Kidney epithelial cell (primary cell): ENCODE measurements around the gene ELAVL1. TPM values are rescaled to one million over a fixed set of nuclear protein-coding genes. Genes with fewer than 3 reads are reported as not detected.

Experiments
- DNase-seq: peaks from one replicate; pipeline ENCODE4 v3.0.0-alpha.2; 2010; ENCODE audit warnings: low read depth
- H3K27me3 ChIP-seq: 2 replicates; pipeline ENCODE4 v1.6.0; 2011; ENCODE audit warnings: low read length; ENCODE audit not compliant: control insufficient read depth, insufficient read depth
- H3K36me3 ChIP-seq: 2 replicates; pipeline ENCODE4 v1.5.1; 2011; ENCODE audit warnings: low read length; ENCODE audit not compliant: control insufficient read depth, insufficient read depth
- H3K4me3 ChIP-seq: 2 replicates; pipeline ENCODE4 v1.5.1; 2011; ENCODE audit warnings: low read depth, mild to moderate bottlenecking, control low read depth, low read length
- CTCF ChIP-seq: IDR thresholded peaks from 2 replicates; pipeline ENCODE4 v1.5.1; 2011; ENCODE audit warnings: mild to moderate bottlenecking, moderate library complexity, low read length, control low read depth, inconsistent platforms; ENCODE audit not compliant: insufficient read depth, poor library complexity, severe bottlenecking
- total RNA-seq: library from RNA; depleted of rRNA; stranded (reverse); fragments of >200 nt; gene quantifications from 2 replicates; pipeline ENCODE4 v1.2.3, GENCODE V29; 2015

The ELAVL1 gene
- total RNA-seq, 1 donor from 2014 or later: 65.9 TPM

DNA sequence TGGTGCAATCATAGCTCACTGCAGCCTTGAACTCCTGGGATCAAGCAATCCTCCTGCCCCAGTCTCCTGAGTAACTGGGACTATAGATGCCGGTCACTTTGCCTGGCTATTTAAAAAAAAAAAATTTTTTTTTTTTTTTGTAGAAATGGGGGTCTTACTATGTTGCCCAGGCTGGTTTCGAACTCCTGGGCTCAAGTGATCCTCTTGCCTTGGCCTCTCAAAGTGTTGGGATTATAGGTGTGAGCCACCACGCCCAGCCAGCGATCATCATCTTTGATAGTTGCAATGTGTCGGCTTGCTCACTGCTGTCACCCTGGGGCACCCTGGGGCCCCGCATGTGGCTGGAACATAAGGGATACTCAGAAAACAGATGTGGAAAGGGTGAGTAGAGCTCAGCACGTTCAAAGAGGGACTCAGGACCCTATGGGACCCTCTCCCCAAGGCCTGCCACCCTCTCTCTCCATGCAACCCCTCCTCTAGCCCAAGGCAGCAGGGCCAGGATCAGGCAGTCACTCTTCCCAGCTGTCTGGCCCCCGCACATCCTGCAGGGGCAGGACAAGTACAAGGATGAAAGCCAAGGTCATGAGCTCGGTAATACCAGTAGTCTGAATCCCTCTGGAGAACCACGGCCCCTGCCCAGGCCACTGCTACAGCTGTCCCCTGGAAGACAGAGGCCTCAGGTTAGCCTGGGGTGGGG is 40.6 kb upstream of the ELAVL1 start:
- Histone ChIP-seq H3K27me3 (peaks cover 13% of the 10 kb centered on the region), H3K36me3 (no peaks in the 10 kb centered on the region), H3K4me3 (no peak overlapping the region)
- no peak for TF ChIP-seq CTCF
- no peak for DNase-seq

DNA sequence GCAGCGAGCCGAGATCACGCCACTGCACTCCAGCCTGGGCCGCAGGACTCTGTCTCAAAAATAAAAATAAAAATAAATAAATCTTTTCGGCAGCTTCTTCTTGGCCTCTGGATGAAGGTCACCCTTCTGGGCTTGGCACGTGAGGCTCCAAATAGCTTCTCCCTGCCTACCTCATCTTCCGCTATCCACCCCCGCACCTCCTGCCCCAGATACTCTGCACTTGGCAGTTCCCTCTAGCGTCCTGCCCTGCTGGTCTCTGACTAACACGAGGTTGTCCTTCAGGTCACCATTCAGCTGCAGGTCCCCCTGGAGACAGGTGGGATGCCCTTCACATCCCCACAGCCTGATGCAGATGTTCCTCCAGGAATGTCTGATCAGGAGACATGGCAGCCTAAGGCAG is 38.6 kb upstream of the ELAVL1 start:
- no peak for DNase-seq
- Histone ChIP-seq H3K4me3 (no peak overlapping the region), H3K36me3 (no peaks in the 10 kb centered on the region), H3K27me3 (peaks cover 4% of the 10 kb centered on the region)
- no peak for TF ChIP-seq CTCF

DNA sequence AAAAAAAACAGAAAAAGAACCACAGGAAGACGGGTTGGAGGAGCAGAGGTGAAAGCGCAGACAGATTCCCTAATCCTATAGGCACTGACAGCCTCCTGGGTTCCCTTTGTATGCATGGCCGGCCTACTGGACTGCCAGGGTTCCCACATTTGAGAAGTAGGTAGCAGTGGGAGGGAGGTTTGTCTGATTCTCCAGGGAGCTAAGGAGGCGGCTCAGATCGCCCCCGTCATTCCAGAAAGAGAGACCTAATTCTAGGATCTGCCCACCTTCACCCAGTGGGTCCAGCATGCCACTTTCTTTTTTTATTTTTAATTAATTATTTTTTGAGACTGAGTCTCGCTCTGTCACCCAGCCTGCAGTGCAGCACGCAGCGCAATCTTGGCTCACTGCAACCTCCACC is 37.5 kb upstream of the ELAVL1 start:
- Histone ChIP-seq H3K4me3 (no peak overlapping the region), H3K27me3 (peaks cover 5% of the 10 kb centered on the region), H3K36me3 (no peaks in the 10 kb centered on the region)
- no peak for DNase-seq
- TF ChIP-seq CTCF: no peak

GRCh38 chr19:8041531-8041931 is 36.1 kb upstream of the ELAVL1 start:
- H3K27me3 ChIP-seq: peaks cover 5% of the 10 kb centered on the region
- H3K4me3 ChIP-seq: no peak overlapping the region
- TF ChIP-seq CTCF: no peak
- no peaks in the 10 kb centered on the region for H3K36me3 ChIP-seq
- no peak for DNase-seq

DNA sequence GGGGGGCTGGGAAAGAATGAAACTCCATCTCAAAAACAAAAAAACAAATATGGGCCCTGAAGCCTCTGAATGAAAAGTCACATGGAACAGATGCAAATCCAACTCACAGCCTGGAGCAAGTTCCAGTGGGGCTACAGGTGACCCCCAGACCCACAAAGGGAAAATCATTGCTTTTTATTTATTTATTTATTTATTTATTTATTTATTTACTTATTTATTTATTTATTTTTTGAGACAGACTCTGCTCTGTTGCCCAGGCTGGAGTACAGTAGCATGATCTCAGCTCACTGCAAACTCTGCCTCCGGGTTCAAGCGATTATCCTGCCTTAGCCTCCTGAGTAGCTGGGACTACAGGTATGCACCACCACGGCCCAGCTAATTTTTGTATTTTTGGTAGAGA is 33.8 kb upstream of the ELAVL1 start:
- Histone ChIP-seq H3K4me3 (no peak overlapping the region), H3K27me3 (peaks cover 2% of the 10 kb centered on the region), H3K36me3 (no peaks in the 10 kb centered on the region)
- TF ChIP-seq CTCF: no peak
- no peak for DNase-seq

GRCh38 chr19:8038815-8039214 is 33.4 kb upstream of the ELAVL1 start:
- H3K27me3 ChIP-seq: peaks cover 2% of the 10 kb centered on the region
- H3K36me3 ChIP-seq: no peaks in the 10 kb centered on the region
- no peak for DNase-seq
- H3K4me3 ChIP-seq: no peak overlapping the region
- no peak for TF ChIP-seq CTCF
